GM23338 (cell line): ENCODE data around the gene GNGT1. TPM values are rescaled to one million over a fixed set of nuclear protein-coding genes. Genes with fewer than 3 reads are reported as not detected.

Source experiments
- ATAC-seq: fragments of 200-7000 bp; cut with Tn5 transposase; 3 replicates; pipeline ENCODE4 v1.9.1; 2020
- DNase-seq: peaks from one replicate; pipeline ENCODE4 v3.0.0-alpha.2; 2015; ENCODE audit warnings: low spot score
- H2AFZ ChIP-seq: fragments of 200-600 bp; sonication (generic); 2 replicates; pipeline ENCODE4 v1.8.0; 2016; ENCODE audit warnings: antibody characterized with exemption, mild to moderate bottlenecking, moderate library complexity
- H3F3A ChIP-seq: fragments of 200-600 bp; sonication (generic); replicated peaks from 2 replicates; pipeline ENCODE4 v1.8.0; 2017; ENCODE audit warnings: antibody characterized with exemption, mixed run types, low read depth
- H3K27ac ChIP-seq: fragments of 200-600 bp; sonication (generic); 2 replicates; pipeline ENCODE4 v1.6.1; 2016; ENCODE audit warnings: low read depth
- H3K27me3 ChIP-seq: fragments of 200-600 bp; sonication (generic); 2 replicates; pipeline ENCODE4 v1.8.0; 2016; ENCODE audit warnings: mild to moderate bottlenecking, mixed run types, moderate library complexity; ENCODE audit not compliant: insufficient read depth
- H3K36me3 ChIP-seq: fragments of 200-600 bp; sonication (generic); 2 replicates; pipeline ENCODE4 v1.8.0; 2016; ENCODE audit warnings: mild to moderate bottlenecking; ENCODE audit not compliant: insufficient read depth
- H3K4me1 ChIP-seq: fragments of 200-600 bp; sonication (generic); 2 replicates; pipeline ENCODE4 v1.8.0; 2016; ENCODE audit warnings: mild to moderate bottlenecking, moderate library complexity; ENCODE audit not compliant: insufficient read depth
- H3K4me2 ChIP-seq: fragments of 200-600 bp; sonication (generic); 2 replicates; pipeline ENCODE4 v1.7.1; 2017; ENCODE audit warnings: mixed run types
- H3K4me3 ChIP-seq: fragments of 200-600 bp; sonication (generic); 2 replicates; pipeline ENCODE4 v1.6.1; 2016; ENCODE audit warnings: mixed run types
- H3K79me2 ChIP-seq: fragments of 200-600 bp; sonication (generic); replicated peaks from 2 replicates; pipeline ENCODE4 v1.8.0; 2017; ENCODE audit warnings: mild to moderate bottlenecking; ENCODE audit not compliant: insufficient read depth
- H3K9me2 ChIP-seq: fragments of 200-600 bp; sonication (generic); 2 replicates; pipeline ENCODE4 v1.8.0; 2017; ENCODE audit not compliant: insufficient read depth
- H4K20me1 ChIP-seq: fragments of 200-600 bp; sonication (generic); replicated peaks from 2 replicates; pipeline ENCODE4 v1.8.0; 2017; ENCODE audit warnings: mild to moderate bottlenecking; ENCODE audit not compliant: insufficient read depth
- H3K27ac Mint-ChIP-seq: 2 replicates; pipeline ENCODE4 v1.8.0; 2020; ENCODE audit warnings: inconsistent platforms, mild to moderate bottlenecking, moderate library complexity, mixed read lengths
- H3K27me3 Mint-ChIP-seq: 3 replicates; pipeline ENCODE4 v1.8.0; 2022; ENCODE audit warnings: low read depth, mild to moderate bottlenecking, moderate library complexity, mixed read lengths, inconsistent platforms; ENCODE audit not compliant: insufficient read depth, poor library complexity
- H3K36me3 Mint-ChIP-seq: 3 replicates; pipeline ENCODE4 v1.8.0; 2021; ENCODE audit warnings: low read depth, mild to moderate bottlenecking, inconsistent platforms, moderate library complexity, mixed read lengths
- H3K4me1 Mint-ChIP-seq: 3 replicates; pipeline ENCODE4 v1.8.0; 2020; ENCODE audit warnings: mild to moderate bottlenecking, inconsistent platforms, mixed read lengths
- H3K4me3 Mint-ChIP-seq: 3 replicates; pipeline ENCODE4 v1.8.0; 2021; ENCODE audit warnings: moderate library complexity, mild to moderate bottlenecking, inconsistent platforms, mixed read lengths
- H3K9me3 Mint-ChIP-seq: 3 replicates; pipeline ENCODE4 v1.8.0; 2020; ENCODE audit warnings: moderate library complexity, mild to moderate bottlenecking, inconsistent platforms, mixed read lengths
- JUNB ChIP-seq: IDR thresholded peaks from one replicate; pipeline ENCODE4 v1.6.1; 2016; ENCODE audit warnings: antibody characterized with exemption; ENCODE audit not compliant: unreplicated experiment
- ZNF331 ChIP-seq: fragments of 250-450 bp; sonication (Bioruptor Pico); IDR thresholded peaks from 2 replicates; pipeline ENCODE4 v1.5.0; 2020; ENCODE audit warnings: low read depth, mild to moderate bottlenecking, moderate library complexity
- polyA plus RNA-seq: library from polyadenylated mRNA; unstranded; fragments of >200 nt; fragmentation: Nextera tagmentation; extraction: Ambion mirVana; gene quantifications from 2 replicates; pipeline ENCODE4 v1.2.1, GENCODE V29; 2016
- total RNA-seq: library from RNA; depleted of rRNA; stranded (reverse); fragments of >200 nt; shearing (Covaris generic); gene quantifications from 2 replicates; pipeline ENCODE4 v1.2.3, GENCODE V29; 2014
- TF ChIP-seq, protein P1 (sequence below), 2 experiments: fragments of 200-600 bp in 1 of 2; sonication (generic) in 1 of 2; conservative IDR thresholded peaks; 2 replicates each; pipeline versions ENCODE4 v1.5.1 to v1.6.1; 2016 to 2017; ENCODE audit warnings: antibody characterized with exemption in 2 of 2, low read depth in 2 of 2, mild to moderate bottlenecking in 2 of 2, moderate library complexity in 1 of 2
- TF ChIP-seq, protein P2 (sequence below): IDR thresholded peaks from one replicate; pipeline ENCODE4 v1.6.1; 2018; ENCODE audit warnings: antibody characterized with exemption; ENCODE audit not compliant: unreplicated experiment
- TF ChIP-seq, protein P3 (sequence below): IDR thresholded peaks from 2 replicates; pipeline ENCODE4 v1.6.1; 2016; ENCODE audit warnings: antibody characterized with exemption

Gene GNGT1
- total and polyA plus RNA-seq, 2 experiments from 2014 or later = 1.6 TPM; not detected in 1

DNA sequence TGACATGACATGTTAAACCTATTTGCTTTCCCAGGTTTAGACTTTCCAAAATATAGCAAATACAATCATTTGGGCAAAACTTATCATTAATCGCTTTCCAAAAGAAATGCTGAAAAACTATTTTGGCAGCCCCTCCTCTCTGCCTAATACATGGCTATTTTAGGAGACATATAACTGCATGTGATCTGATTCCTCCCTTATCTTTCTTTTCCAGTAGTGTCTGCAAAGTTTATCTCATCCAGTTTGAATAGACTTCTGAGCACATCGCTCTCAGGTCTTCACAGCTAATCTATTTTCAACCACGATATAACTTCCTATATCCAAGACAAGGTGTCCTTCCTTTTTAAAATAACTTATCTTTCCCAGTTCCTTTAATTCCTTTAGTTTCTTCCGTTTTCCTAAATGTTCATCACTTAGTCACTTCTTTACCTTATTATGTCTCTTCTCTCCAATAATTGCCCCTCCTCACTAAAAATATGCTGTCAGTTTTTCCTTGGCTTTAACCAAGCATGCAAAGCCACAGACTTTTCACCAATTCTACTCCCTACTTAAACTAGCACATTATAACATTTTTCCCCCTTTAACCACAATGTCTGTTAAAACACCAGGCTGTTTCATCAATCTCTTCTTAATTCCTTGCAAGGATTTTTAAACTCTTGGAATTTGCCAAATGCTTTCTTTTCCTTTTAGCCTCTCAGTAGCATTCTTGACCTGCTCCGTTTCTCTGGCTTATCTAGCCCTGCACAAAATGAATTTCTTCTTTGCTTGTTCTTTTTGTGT, 39.6 kb downstream of the GNGT1 start:
- Mint-ChIP-seq H3K9me3 (no peaks in the 10 kb centered on the region), H3K27ac (no peak overlapping the region), H3K4me3 (no peak overlapping the region), H3K36me3 (no peaks in the 10 kb centered on the region), H3K27me3 (no peaks in the 10 kb centered on the region), H3K4me1 (no peaks in the 10 kb centered on the region; the same call in 2 of the 3 replicates)
- H3K9me2 ChIP-seq = no peaks in the 10 kb centered on the region
- no peaks in the 10 kb centered on the region for H3F3A ChIP-seq
- no peaks in the 10 kb centered on the region for H4K20me1 ChIP-seq
- H3K4me1 ChIP-seq = peaks cover 7% of the 10 kb centered on the region; the same call in 1 of the 2 replicates
- no peak overlapping the region for H3K4me2 ChIP-seq
- H3K36me3 ChIP-seq = no peaks in the 10 kb centered on the region
- H3K79me2 ChIP-seq = no peaks in the 10 kb centered on the region
- ATAC-seq (no peak), DNase-seq (no peak)
- no peaks in the 10 kb centered on the region for H3K27me3 ChIP-seq
- H3K27ac ChIP-seq = no peak overlapping the region
- TF ChIP-seq, protein P1, sequence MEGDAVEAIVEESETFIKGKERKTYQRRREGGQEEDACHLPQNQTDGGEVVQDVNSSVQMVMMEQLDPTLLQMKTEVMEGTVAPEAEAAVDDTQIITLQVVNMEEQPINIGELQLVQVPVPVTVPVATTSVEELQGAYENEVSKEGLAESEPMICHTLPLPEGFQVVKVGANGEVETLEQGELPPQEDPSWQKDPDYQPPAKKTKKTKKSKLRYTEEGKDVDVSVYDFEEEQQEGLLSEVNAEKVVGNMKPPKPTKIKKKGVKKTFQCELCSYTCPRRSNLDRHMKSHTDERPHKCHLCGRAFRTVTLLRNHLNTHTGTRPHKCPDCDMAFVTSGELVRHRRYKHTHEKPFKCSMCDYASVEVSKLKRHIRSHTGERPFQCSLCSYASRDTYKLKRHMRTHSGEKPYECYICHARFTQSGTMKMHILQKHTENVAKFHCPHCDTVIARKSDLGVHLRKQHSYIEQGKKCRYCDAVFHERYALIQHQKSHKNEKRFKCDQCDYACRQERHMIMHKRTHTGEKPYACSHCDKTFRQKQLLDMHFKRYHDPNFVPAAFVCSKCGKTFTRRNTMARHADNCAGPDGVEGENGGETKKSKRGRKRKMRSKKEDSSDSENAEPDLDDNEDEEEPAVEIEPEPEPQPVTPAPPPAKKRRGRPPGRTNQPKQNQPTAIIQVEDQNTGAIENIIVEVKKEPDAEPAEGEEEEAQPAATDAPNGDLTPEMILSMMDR (conservative IDR thresholded peaks at IDR 0.05; ENCODE audit: low read depth in 2 of 2) = no peak
- H2AFZ ChIP-seq = no peak overlapping the region
- no peak overlapping the region for H3K4me3 ChIP-seq

DNA sequence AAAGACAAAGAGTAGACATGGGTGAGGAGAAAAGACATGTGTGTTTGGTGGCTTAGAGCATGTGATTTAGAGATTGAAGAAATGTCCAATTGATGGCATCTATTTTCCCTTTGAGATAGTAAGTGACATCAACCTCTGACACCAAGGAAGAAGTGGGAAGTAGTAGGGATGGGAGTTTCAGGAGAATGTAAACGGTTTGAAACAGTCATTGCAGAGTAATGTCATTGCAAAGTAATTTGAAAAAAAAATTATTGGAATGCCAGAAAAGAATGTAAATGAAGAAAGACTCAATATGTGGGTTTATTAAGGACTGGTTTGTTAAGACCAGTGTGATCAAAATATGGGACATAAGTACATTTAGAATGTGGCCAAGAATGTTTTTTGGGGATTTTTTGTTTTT, 41.7 kb downstream of the GNGT1 start:
- Mint-ChIP-seq H3K4me3 (no peak overlapping the region), H3K9me3 (no peaks in the 10 kb centered on the region), H3K36me3 (no peaks in the 10 kb centered on the region), H3K4me1 (no peaks in the 10 kb centered on the region; the same call in 2 of the 3 replicates), H3K27ac (no peak overlapping the region), H3K27me3 (no peaks in the 10 kb centered on the region)
- Histone ChIP-seq H3K27ac (no peak overlapping the region), H4K20me1 (no peaks in the 10 kb centered on the region), H3K79me2 (no peaks in the 10 kb centered on the region), H3K4me3 (no peak overlapping the region), H3K4me1 (peaks cover 7% of the 10 kb centered on the region; the same call in 1 of the 2 replicates), H3F3A (no peaks in the 10 kb centered on the region), H3K27me3 (no peaks in the 10 kb centered on the region), H3K36me3 (no peaks in the 10 kb centered on the region), H2AFZ (no peak overlapping the region), H3K9me2 (no peaks in the 10 kb centered on the region), H3K4me2 (no peak overlapping the region)
- TF ChIP-seq, protein P1 (conservative IDR thresholded peaks at IDR 0.05; ENCODE audit: low read depth in 2 of 2) = no peak
- no peak for TF ChIP-seq JUNB
- ATAC-seq = no peak
- DNase-seq = no peak

DNA sequence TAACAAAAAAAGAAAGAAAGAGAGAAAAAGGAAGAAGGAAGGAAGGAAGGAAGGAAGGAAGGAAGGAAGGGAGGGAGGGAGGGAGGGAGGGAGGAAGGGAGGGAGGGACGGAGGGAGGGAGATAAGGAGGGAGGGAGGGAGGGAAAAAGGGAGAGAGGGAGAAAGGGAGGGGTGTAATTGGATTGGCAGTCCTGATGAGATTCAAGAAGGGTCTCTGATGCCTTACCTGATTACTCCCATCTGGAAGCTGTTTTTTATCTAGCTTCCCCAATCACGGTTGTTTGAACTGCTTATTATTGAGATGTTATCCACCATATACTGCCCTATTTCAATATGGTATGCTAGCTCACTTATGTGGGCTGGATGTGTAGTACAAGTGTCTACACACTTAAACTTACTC, 42.5 kb downstream of the GNGT1 start:
- Mint-ChIP-seq H3K9me3 (no peaks in the 10 kb centered on the region), H3K4me1 (no peaks in the 10 kb centered on the region; the same call in 2 of the 3 replicates), H3K4me3 (no peak overlapping the region), H3K27ac (no peak overlapping the region), H3K27me3 (no peaks in the 10 kb centered on the region), H3K36me3 (no peaks in the 10 kb centered on the region)
- H3K4me3 ChIP-seq = no peak overlapping the region
- no peak overlapping the region for H3K27ac ChIP-seq
- H2AFZ ChIP-seq = no peak overlapping the region
- peaks cover 7% of the 10 kb centered on the region; the same call in 1 of the 2 replicates for H3K4me1 ChIP-seq
- H3F3A ChIP-seq = no peaks in the 10 kb centered on the region
- DNase-seq (no peak), ATAC-seq (no peak)
- no peaks in the 10 kb centered on the region for H3K9me2 ChIP-seq
- H3K4me2 ChIP-seq = no peak overlapping the region
- no peaks in the 10 kb centered on the region for H3K27me3 ChIP-seq
- no peaks in the 10 kb centered on the region for H3K36me3 ChIP-seq
- no peaks in the 10 kb centered on the region for H3K79me2 ChIP-seq
- no peaks in the 10 kb centered on the region for H4K20me1 ChIP-seq
- TF ChIP-seq ZNF331 = no peak
- TF ChIP-seq, protein P2, sequence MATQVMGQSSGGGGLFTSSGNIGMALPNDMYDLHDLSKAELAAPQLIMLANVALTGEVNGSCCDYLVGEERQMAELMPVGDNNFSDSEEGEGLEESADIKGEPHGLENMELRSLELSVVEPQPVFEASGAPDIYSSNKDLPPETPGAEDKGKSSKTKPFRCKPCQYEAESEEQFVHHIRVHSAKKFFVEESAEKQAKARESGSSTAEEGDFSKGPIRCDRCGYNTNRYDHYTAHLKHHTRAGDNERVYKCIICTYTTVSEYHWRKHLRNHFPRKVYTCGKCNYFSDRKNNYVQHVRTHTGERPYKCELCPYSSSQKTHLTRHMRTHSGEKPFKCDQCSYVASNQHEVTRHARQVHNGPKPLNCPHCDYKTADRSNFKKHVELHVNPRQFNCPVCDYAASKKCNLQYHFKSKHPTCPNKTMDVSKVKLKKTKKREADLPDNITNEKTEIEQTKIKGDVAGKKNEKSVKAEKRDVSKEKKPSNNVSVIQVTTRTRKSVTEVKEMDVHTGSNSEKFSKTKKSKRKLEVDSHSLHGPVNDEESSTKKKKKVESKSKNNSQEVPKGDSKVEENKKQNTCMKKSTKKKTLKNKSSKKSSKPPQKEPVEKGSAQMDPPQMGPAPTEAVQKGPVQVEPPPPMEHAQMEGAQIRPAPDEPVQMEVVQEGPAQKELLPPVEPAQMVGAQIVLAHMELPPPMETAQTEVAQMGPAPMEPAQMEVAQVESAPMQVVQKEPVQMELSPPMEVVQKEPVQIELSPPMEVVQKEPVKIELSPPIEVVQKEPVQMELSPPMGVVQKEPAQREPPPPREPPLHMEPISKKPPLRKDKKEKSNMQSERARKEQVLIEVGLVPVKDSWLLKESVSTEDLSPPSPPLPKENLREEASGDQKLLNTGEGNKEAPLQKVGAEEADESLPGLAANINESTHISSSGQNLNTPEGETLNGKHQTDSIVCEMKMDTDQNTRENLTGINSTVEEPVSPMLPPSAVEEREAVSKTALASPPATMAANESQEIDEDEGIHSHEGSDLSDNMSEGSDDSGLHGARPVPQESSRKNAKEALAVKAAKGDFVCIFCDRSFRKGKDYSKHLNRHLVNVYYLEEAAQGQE = no peak
- TF ChIP-seq, protein P3, sequence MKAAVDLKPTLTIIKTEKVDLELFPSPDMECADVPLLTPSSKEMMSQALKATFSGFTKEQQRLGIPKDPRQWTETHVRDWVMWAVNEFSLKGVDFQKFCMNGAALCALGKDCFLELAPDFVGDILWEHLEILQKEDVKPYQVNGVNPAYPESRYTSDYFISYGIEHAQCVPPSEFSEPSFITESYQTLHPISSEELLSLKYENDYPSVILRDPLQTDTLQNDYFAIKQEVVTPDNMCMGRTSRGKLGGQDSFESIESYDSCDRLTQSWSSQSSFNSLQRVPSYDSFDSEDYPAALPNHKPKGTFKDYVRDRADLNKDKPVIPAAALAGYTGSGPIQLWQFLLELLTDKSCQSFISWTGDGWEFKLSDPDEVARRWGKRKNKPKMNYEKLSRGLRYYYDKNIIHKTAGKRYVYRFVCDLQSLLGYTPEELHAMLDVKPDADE = no peak
